Activated T-cell treated with anti-CD3 and anti-CD28 coated beads for 48 hours (primary cell): ENCODE results near the gene SCARF1.
"Not testable (repeated sequence)": the region's sequence is repeated elsewhere in the genome, so short reads cannot be mapped to it uniquely, and the experiment has no call there.

Source experiments
- DNase-seq: peaks from one replicate; pipeline ENCODE4 v3.0.0-alpha.2; 2020; ENCODE audit warnings: low read depth

The SCARF1 gene

GRCh38 chr17:1645207-1646171 lies at the start of gene SCARF1:
TSS of gene SCARF1 (minus strand) at chr17:1645732. CDS start at chr17:1645697, 35 bp downstream.
- no peak for DNase-seq

GRCh38 chr17:1693339-1693738 lies 47.8 kb upstream of the SCARF1 start:
- DNase-seq = no peak

- DNase-seq = no peak
Measured at GRCh38 chr17:1690544-1691221, 45.2 kb upstream of the SCARF1 start.

GRCh38 chr17:1688405-1688804 lies 42.9 kb upstream of the SCARF1 start:
- DNase-seq = not testable (repeated sequence)

- DNase-seq = no peak
Measured at GRCh38 chr17:1686086-1686485, 40.6 kb upstream of the SCARF1 start.

- DNase-seq = peak; percentile 96
Measured at GRCh38 chr17:1684378-1685189, 39.1 kb upstream of the SCARF1 start, which contains the start of gene PRPF8. TSS of gene PRPF8 (minus strand) at chr17:1684867. CDS start at chr17:1684571, 296 bp downstream.

GRCh38 chr17:1683459-1683858 lies 37.9 kb upstream of the SCARF1 start:
- DNase-seq = no peak

GRCh38 chr17:1676401-1676800 lies 30.9 kb upstream of the SCARF1 start:
- no peak for DNase-seq

GRCh38 chr17:1673041-1673785 lies 27.7 kb upstream of the SCARF1 start:
- DNase-seq = no peak

GRCh38 chr17:1663934-1664333 lies 18.4 kb upstream of the SCARF1 start:
- DNase-seq = not testable (repeated sequence)

GRCh38 chr17:1661045-1661444 lies 15.5 kb upstream of the SCARF1 start:
- no peak for DNase-seq

GRCh38 chr17:1658100-1658499 lies 12.6 kb upstream of the SCARF1 start:
- DNase-seq = no peak

GRCh38 chr17:1653735-1654134 lies 8.2 kb upstream of the SCARF1 start:
- DNase-seq = no peak

- DNase-seq = not testable (repeated sequence)
Measured at GRCh38 chr17:1652794-1653193, 7.3 kb upstream of the SCARF1 start.

- DNase-seq = no peak
Measured at GRCh38 chr17:1651559-1651844, 6.0 kb upstream of the SCARF1 start.

- DNase-seq = no peak
Measured at GRCh38 chr17:1650731-1651558, 5.4 kb upstream of the SCARF1 start.

- no peak for DNase-seq
Measured at GRCh38 chr17:1649844-1650501, 4.4 kb upstream of the SCARF1 start, which contains the start of gene RILP. TSS of gene RILP (minus strand) at chr17:1649866. CDS start at chr17:1649804, 62 bp downstream.

GRCh38 chr17:1648963-1649843 lies 3.7 kb upstream of the SCARF1 start:
- peak; percentile 94 for DNase-seq
